ENCODE measurements around the gene LRRC34. TPM values are rescaled to one million over a fixed set of nuclear protein-coding genes. Genes with fewer than 3 reads are reported as not detected.

Gene LRRC34
- total RNA-seq, 1 experiment from 2014 or later = not detected

- Histone ChIP-seq H3K27ac (no peak overlapping the region), H3K27me3 (replicated peaks) (no peaks in the 10 kb centered on the region; the same call in 1 of the 2 replicates), H3K4me1 (replicated peaks) (no peaks in the 10 kb centered on the region), H3K36me3 (no peaks in the 10 kb centered on the region), H3K4me3 (no peak overlapping the region), H3K9me3 (replicated peaks) (no peaks in the 10 kb centered on the region)
- DNase-seq (ENCODE audit: low read depth in 1 of 2, low spot score in 2 of 2) = no peak
Measured at GRCh38 chr3:169744366-169745054, 68.2 kb downstream of the LRRC34 start.

Other genes starting within 250 kb of the LRRC34 start
- 9.0 and 17.2 TPM in 2 replicates for gene MECOM, start 149.2 kb downstream of the LRRC34 start, total RNA-seq (2014; rRNA removed; shearing (Covaris generic))
- 50.9 and 61.5 TPM in 2 replicates for gene TERC, start 47.8 kb downstream of the LRRC34 start, total RNA-seq (2014; rRNA removed; shearing (Covaris generic))
- 2.2 and 2.4 TPM in 2 replicates for gene ACTRT3, start 43.3 kb downstream of the LRRC34 start, total RNA-seq (2014; rRNA removed; shearing (Covaris generic))
- 14.8 and 18.3 TPM in 2 replicates for gene MYNN, start 39.5 kb downstream of the LRRC34 start, total RNA-seq (2014; rRNA removed; shearing (Covaris generic))
- not detected in 2 replicates for gene LRRIQ4, start within 50 bp of the LRRC34 start, total RNA-seq (2014; rRNA removed; shearing (Covaris generic))
- gene LRRC31, start 57.0 kb upstream of the LRRC34 start, total RNA-seq (2014; rRNA removed; shearing (Covaris generic)) = not detected in 2 replicates
- not detected in 2 replicates for gene SAMD7, start 98.7 kb upstream of the LRRC34 start, total RNA-seq (2014; rRNA removed; shearing (Covaris generic))
- 30.8 and 39.3 TPM in 2 replicates for gene SEC62, start 153.9 kb upstream of the LRRC34 start, total RNA-seq (2014; rRNA removed; shearing (Covaris generic))
- gene GPR160, start 225.1 kb upstream of the LRRC34 start, total RNA-seq (2014; rRNA removed; shearing (Covaris generic)) = 0.89 TPM in 1 of 2 replicates, not detected in the other

Data from SJSA1 (cell line).